Measurements from ENCODE around the gene RIMS4. TPM values are rescaled to one million over a fixed set of nuclear protein-coding genes. Genes with fewer than 3 reads are reported as not detected.

RIMS4 gene
- total RNA-seq, 1 experiment from 2014 or later = 4.0 TPM

- no peak for DNase-seq (ENCODE audit: low read depth, low spot score)
- CTCF ChIA-PET = no interaction called here
- H3K4me1 ChIP-seq (ENCODE audit: control insufficient read depth, insufficient read depth, low read length) = no peaks in the 10 kb centered on the region
- peaks cover 7% of the 10 kb centered on the region; the same call in 1 of the 2 replicates for H3K27me3 ChIP-seq (ENCODE audit: control insufficient read depth, insufficient read depth, low read length)
- H3K4me3 ChIP-seq (ENCODE audit: low read depth in 2 of 2, low read length in 2 of 2) = no peak overlapping the region
- H3K27ac ChIP-seq (ENCODE audit: low read length) = no peak overlapping the region
- intact Hi-C loops (cut with micrococcal nuclease; ENCODE audit: unreplicated experiment) (no loop called here), in situ Hi-C loops (cut with HindIII; ENCODE audit: low pct_unique_long_range_greater_than_20kb, low sequenced_read_pairs) (no loop called here)
- no peaks in the 10 kb centered on the region for H3K36me3 ChIP-seq (ENCODE audit: control insufficient read depth, insufficient read depth, low read length)
- ATAC-seq = no peak
- POLR2A ChIA-PET = no interaction called here
- TF ChIP-seq CTCF (IDR thresholded peaks at IDR 0.05) (no peak), TCF7L2 (IDR thresholded peaks at IDR 0.05; ENCODE audit: low read depth, low read length) (no peak), REST (IDR thresholded peaks at IDR 0.05; ENCODE audit: insufficient read depth in 1 of 2, low read depth in 2 of 2, low read length in 1 of 2) (no peak)
- no TSS peak for BruUV-seq (replicated peaks)
- H3K9me3 ChIP-seq (ENCODE audit: control insufficient read depth, insufficient read depth, low read depth, low read length) = no peaks in the 10 kb centered on the region
Observed at GRCh38 chr20:44839481-44839880, 29.1 kb upstream of the RIMS4 start.

- Histone ChIP-seq H3K27ac (ENCODE audit: low read length) (no peak overlapping the region), H3K4me1 (ENCODE audit: control insufficient read depth, insufficient read depth, low read length) (no peaks in the 10 kb centered on the region), H3K4me3 (ENCODE audit: low read depth in 2 of 2, low read length in 2 of 2) (no peak overlapping the region), H3K27me3 (ENCODE audit: control insufficient read depth, insufficient read depth, low read length) (peaks cover 7% of the 10 kb centered on the region; the same call in 1 of the 2 replicates), H3K9me3 (ENCODE audit: control insufficient read depth, insufficient read depth, low read depth, low read length) (no peaks in the 10 kb centered on the region), H3K36me3 (ENCODE audit: control insufficient read depth, insufficient read depth, low read length) (no peaks in the 10 kb centered on the region)
- intact Hi-C loops (cut with micrococcal nuclease; ENCODE audit: unreplicated experiment) (no loop called here), in situ Hi-C loops (cut with HindIII; ENCODE audit: low pct_unique_long_range_greater_than_20kb, low sequenced_read_pairs) (no loop called here)
- ATAC-seq = no peak
- ChIA-PET CTCF (no interaction called here), POLR2A (no interaction called here)
- no peak for DNase-seq (ENCODE audit: low read depth, low spot score)
- BruUV-seq (replicated peaks) = no TSS peak
- TF ChIP-seq SIN3A (IDR thresholded peaks at IDR 0.05; ENCODE audit: borderline replicate concordance, insufficient read depth, low read depth, low read length) (no peak), CTCF (IDR thresholded peaks at IDR 0.05) (no peak), TCF7L2 (IDR thresholded peaks at IDR 0.05; ENCODE audit: low read depth, low read length) (no peak), REST (IDR thresholded peaks at IDR 0.05; ENCODE audit: insufficient read depth in 1 of 2, low read depth in 2 of 2, low read length in 1 of 2) (no peak), POLR2AphosphoS5 (IDR thresholded peaks at IDR 0.05; ENCODE audit: low read depth, low read length) (no peak)
Observed at GRCh38 chr20:44838521-44838920, 28.2 kb upstream of the RIMS4 start.
